ENCODE measurements around the gene SRBD1. TPM values are rescaled to one million over a fixed set of nuclear protein-coding genes. Genes with fewer than 3 reads are reported as not detected.

Gene SRBD1
- total and polyA plus RNA-seq, 4 donors = 4.0 to 22.2 (median 10.0) TPM

DNA sequence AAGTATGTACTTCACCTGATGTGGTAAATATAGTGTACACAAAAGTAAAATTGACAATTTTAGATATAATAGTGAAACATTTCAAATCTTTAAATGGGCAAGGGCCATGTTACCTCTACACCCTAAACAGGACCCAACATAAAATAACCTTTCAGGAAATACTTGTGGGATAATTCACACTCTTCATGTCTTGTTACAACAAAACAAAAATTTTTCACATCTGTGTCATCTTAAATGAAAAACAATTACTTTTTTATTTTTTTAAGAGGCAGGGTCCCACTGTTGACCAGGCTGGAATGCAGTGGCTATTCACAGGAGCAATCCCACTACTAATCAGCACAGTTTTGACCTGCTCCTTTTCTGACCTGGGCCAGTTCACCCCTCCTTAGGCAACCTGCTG lies 42.1 kb downstream of the SRBD1 start:
- Histone ChIP-seq H3K4me1 (ENCODE audit: control insufficient read depth in 4 of 4, insufficient read depth in 4 of 4, low read length in 3 of 4) (peaks cover 0 to 3% (median 0%) of the 10 kb centered on the region in 4 donors), H3K36me3 (ENCODE audit: control insufficient read depth in 4 of 4, insufficient read depth in 3 of 4, low read depth in 1 of 4, low read length in 3 of 4) (peaks cover 0 to 9% (median 0%) of the 10 kb centered on the region in 4 donors), H3K27ac (ENCODE audit: low read depth in 1 of 2, low read length in 2 of 2) (no peak overlapping the region), H3K4me3 (ENCODE audit: low read depth in 1 of 3, low read length in 3 of 3) (no peak overlapping the region), H3K9me3 (ENCODE audit: control insufficient read depth in 4 of 4, low read length in 3 of 4) (no peaks in the 10 kb centered on the region), H3K9ac (ENCODE audit: low read depth in 1 of 2, low read length in 2 of 2) (no peak overlapping the region), H3K27me3 (ENCODE audit: control insufficient read depth in 4 of 4, insufficient read depth in 4 of 4, low read length in 3 of 4) (no peaks in the 10 kb centered on the region)
- no peak for DNase-seq (ENCODE audit: low spot score)
- TF ChIP-seq HNF4G (IDR thresholded peaks at IDR 0.05) = no peak
- TF ChIP-seq GABPA (IDR thresholded peaks at IDR 0.05 in 1 of 2, conservative IDR thresholded peaks at IDR 0.05 in 1 of 2) = no peak
- no peak for TF ChIP-seq JUND (IDR thresholded peaks at IDR 0.05)
- TF ChIP-seq, protein P1, sequence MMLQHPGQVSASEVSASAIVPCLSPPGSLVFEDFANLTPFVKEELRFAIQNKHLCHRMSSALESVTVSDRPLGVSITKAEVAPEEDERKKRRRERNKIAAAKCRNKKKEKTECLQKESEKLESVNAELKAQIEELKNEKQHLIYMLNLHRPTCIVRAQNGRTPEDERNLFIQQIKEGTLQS (IDR thresholded peaks at IDR 0.05) = no peak
- TF ChIP-seq, protein P2, sequence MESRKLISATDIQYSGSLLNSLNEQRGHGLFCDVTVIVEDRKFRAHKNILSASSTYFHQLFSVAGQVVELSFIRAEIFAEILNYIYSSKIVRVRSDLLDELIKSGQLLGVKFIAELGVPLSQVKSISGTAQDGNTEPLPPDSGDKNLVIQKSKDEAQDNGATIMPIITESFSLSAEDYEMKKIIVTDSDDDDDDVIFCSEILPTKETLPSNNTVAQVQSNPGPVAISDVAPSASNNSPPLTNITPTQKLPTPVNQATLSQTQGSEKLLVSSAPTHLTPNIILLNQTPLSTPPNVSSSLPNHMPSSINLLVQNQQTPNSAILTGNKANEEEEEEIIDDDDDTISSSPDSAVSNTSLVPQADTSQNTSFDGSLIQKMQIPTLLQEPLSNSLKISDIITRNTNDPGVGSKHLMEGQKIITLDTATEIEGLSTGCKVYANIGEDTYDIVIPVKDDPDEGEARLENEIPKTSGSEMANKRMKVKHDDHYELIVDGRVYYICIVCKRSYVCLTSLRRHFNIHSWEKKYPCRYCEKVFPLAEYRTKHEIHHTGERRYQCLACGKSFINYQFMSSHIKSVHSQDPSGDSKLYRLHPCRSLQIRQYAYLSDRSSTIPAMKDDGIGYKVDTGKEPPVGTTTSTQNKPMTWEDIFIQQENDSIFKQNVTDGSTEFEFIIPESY (IDR thresholded peaks at IDR 0.05) = no peak
- TF ChIP-seq FOXA2 (IDR thresholded peaks at IDR 0.05) = no peak
- no peak for TF ChIP-seq YY1 (IDR thresholded peaks at IDR 0.05)
- TF ChIP-seq, protein P3, sequence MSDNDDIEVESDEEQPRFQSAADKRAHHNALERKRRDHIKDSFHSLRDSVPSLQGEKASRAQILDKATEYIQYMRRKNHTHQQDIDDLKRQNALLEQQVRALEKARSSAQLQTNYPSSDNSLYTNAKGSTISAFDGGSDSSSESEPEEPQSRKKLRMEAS (IDR thresholded peaks at IDR 0.05) = no peak
- no peak for TF ChIP-seq FOXA1 (IDR thresholded peaks at IDR 0.05)
- TF ChIP-seq, protein P4, sequence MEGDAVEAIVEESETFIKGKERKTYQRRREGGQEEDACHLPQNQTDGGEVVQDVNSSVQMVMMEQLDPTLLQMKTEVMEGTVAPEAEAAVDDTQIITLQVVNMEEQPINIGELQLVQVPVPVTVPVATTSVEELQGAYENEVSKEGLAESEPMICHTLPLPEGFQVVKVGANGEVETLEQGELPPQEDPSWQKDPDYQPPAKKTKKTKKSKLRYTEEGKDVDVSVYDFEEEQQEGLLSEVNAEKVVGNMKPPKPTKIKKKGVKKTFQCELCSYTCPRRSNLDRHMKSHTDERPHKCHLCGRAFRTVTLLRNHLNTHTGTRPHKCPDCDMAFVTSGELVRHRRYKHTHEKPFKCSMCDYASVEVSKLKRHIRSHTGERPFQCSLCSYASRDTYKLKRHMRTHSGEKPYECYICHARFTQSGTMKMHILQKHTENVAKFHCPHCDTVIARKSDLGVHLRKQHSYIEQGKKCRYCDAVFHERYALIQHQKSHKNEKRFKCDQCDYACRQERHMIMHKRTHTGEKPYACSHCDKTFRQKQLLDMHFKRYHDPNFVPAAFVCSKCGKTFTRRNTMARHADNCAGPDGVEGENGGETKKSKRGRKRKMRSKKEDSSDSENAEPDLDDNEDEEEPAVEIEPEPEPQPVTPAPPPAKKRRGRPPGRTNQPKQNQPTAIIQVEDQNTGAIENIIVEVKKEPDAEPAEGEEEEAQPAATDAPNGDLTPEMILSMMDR (IDR thresholded peaks at IDR 0.05; ENCODE audit: low read depth, low read length, missing input control) = no peak
- TF ChIP-seq RAD21 (IDR thresholded peaks at IDR 0.05) = no peak
- TF ChIP-seq NR2F2 (IDR thresholded peaks at IDR 0.05) = no peak
- TF ChIP-seq RXRA (IDR thresholded peaks at IDR 0.05) = no peak
- TF ChIP-seq SP1 (IDR thresholded peaks at IDR 0.05) = no peak
- no peak for TF ChIP-seq TAF1 (conservative IDR thresholded peaks at IDR 0.05)
- TF ChIP-seq HNF4A (conservative IDR thresholded peaks at IDR 0.05) = no peak
- TF ChIP-seq, protein P5, sequence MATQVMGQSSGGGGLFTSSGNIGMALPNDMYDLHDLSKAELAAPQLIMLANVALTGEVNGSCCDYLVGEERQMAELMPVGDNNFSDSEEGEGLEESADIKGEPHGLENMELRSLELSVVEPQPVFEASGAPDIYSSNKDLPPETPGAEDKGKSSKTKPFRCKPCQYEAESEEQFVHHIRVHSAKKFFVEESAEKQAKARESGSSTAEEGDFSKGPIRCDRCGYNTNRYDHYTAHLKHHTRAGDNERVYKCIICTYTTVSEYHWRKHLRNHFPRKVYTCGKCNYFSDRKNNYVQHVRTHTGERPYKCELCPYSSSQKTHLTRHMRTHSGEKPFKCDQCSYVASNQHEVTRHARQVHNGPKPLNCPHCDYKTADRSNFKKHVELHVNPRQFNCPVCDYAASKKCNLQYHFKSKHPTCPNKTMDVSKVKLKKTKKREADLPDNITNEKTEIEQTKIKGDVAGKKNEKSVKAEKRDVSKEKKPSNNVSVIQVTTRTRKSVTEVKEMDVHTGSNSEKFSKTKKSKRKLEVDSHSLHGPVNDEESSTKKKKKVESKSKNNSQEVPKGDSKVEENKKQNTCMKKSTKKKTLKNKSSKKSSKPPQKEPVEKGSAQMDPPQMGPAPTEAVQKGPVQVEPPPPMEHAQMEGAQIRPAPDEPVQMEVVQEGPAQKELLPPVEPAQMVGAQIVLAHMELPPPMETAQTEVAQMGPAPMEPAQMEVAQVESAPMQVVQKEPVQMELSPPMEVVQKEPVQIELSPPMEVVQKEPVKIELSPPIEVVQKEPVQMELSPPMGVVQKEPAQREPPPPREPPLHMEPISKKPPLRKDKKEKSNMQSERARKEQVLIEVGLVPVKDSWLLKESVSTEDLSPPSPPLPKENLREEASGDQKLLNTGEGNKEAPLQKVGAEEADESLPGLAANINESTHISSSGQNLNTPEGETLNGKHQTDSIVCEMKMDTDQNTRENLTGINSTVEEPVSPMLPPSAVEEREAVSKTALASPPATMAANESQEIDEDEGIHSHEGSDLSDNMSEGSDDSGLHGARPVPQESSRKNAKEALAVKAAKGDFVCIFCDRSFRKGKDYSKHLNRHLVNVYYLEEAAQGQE (IDR thresholded peaks at IDR 0.05) = no peak
- no peak for TF ChIP-seq EGR1 (IDR thresholded peaks at IDR 0.05; ENCODE audit: low read depth in 2 of 2)
